RWPE2 (cell line): Measurements from ENCODE around the gene IRF2.

ENCODE experiments used
- ATAC-seq: fragments of 200-7000 bp; cut with Tn5 transposase; 3 replicates; pipeline ENCODE4 v1.9.1; 2021; ENCODE audit warnings: low read depth
- DNase-seq: peaks from one replicate; pipeline ENCODE4 v3.0.0-alpha.2; 2020; ENCODE audit warnings: low spot score
- H3K27ac ChIP-seq: fragments of 450-650 bp; 2 replicates; pipeline ENCODE4 v1.5.1; 2017; ENCODE audit warnings: mild to moderate bottlenecking; ENCODE audit not compliant: poor library complexity, severe bottlenecking
- H3K27me3 ChIP-seq: fragments of 250-450 bp; sonication (Bioruptor Pico); 2 replicates; pipeline ENCODE4 v1.5.1; 2021; ENCODE audit warnings: mild to moderate bottlenecking, moderate library complexity; ENCODE audit not compliant: insufficient read depth, poor library complexity, severe bottlenecking
- H3K36me3 ChIP-seq: fragments of 250-450 bp; sonication (Bioruptor Pico); 2 replicates; pipeline ENCODE4 v1.5.1; 2020; ENCODE audit warnings: low read depth, mild to moderate bottlenecking, moderate library complexity
- H3K4me1 ChIP-seq: fragments of 250-450 bp; sonication (Bioruptor Pico); 2 replicates; pipeline ENCODE4 v1.5.1; 2021; ENCODE audit warnings: mild to moderate bottlenecking, moderate library complexity; ENCODE audit not compliant: insufficient read depth, poor library complexity, severe bottlenecking
- H3K4me3 ChIP-seq: fragments of 250-450 bp; sonication (Bioruptor Pico); 2 replicates; pipeline ENCODE4 v1.5.1; 2021; ENCODE audit warnings: mild to moderate bottlenecking, moderate library complexity; ENCODE audit not compliant: severe bottlenecking
- H3K9me3 ChIP-seq: fragments of 250-450 bp; sonication (Bioruptor Pico); 2 replicates; pipeline ENCODE4 v1.5.1; 2021; ENCODE audit warnings: mild to moderate bottlenecking, moderate library complexity; ENCODE audit not compliant: severe bottlenecking
- TF ChIP-seq, protein P1 (sequence below): fragments of 450-650 bp; IDR thresholded peaks from one replicate; pipeline ENCODE4 v1.5.1; 2017; ENCODE audit warnings: mild to moderate bottlenecking, moderate library complexity; ENCODE audit not compliant: poor library complexity, severe bottlenecking

The IRF2 gene

DNA sequence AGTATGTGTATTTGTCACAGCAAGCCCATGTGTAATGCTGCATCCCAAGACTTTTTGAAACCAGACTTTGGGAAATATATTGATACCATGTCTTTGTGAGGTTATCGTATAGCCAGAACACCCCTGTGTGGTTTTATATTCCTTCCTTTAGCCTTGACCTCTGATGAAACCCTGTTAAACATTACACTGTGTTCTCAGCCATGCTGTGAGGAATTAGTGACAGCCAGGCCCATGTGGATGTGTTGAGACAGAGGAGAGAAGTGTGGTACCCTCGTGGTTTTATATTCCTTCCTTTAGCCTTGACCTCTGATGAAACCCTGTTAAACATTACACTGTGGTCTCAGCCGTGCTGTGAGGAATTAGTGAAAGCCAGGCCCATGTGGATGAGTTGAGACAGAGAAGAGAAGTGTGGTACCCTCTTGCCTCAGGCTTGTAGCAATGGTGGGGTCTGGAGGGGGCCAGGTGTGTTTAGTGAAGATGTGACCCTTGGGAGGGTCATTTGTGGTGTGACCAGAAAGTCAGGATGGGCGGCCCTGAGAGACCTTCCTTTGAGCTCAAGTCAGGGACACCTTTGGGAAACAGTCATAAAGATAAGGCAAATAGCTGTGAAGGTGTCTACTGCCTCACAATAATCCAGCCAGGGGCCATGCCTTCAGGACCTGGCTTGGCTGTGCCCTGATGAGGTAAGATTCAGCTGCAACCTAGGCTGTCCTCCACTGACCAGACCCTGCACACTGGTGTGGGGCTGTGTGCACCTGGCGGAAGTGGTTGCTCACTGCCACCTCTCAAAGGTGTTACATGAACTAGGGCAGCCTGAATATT is 110.0 kb downstream of the IRF2 start:
- no peaks in the 10 kb centered on the region for H3K27me3 ChIP-seq
- no peak overlapping the region for H3K27ac ChIP-seq
- no peaks in the 10 kb centered on the region for H3K4me1 ChIP-seq
- H3K36me3 ChIP-seq, result no peaks in the 10 kb centered on the region
- no peak for ATAC-seq
- TF ChIP-seq, protein P1, sequence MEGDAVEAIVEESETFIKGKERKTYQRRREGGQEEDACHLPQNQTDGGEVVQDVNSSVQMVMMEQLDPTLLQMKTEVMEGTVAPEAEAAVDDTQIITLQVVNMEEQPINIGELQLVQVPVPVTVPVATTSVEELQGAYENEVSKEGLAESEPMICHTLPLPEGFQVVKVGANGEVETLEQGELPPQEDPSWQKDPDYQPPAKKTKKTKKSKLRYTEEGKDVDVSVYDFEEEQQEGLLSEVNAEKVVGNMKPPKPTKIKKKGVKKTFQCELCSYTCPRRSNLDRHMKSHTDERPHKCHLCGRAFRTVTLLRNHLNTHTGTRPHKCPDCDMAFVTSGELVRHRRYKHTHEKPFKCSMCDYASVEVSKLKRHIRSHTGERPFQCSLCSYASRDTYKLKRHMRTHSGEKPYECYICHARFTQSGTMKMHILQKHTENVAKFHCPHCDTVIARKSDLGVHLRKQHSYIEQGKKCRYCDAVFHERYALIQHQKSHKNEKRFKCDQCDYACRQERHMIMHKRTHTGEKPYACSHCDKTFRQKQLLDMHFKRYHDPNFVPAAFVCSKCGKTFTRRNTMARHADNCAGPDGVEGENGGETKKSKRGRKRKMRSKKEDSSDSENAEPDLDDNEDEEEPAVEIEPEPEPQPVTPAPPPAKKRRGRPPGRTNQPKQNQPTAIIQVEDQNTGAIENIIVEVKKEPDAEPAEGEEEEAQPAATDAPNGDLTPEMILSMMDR, result no peak
- DNase-seq, result no peak
- H3K9me3 ChIP-seq, result no peaks in the 10 kb centered on the region
- no peak overlapping the region for H3K4me3 ChIP-seq

- TF ChIP-seq, protein P1, result no peak
- no peak for ATAC-seq
- no peak overlapping the region for H3K4me3 ChIP-seq
- H3K4me1 ChIP-seq, result no peaks in the 10 kb centered on the region
- no peak for DNase-seq
- no peaks in the 10 kb centered on the region for H3K36me3 ChIP-seq
- no peak overlapping the region for H3K27ac ChIP-seq
- H3K9me3 ChIP-seq, result no peaks in the 10 kb centered on the region
- no peaks in the 10 kb centered on the region for H3K27me3 ChIP-seq
These were observed 111.1 kb downstream of the IRF2 start for GRCh38 chr4:184363258-184363657.

- H3K36me3 ChIP-seq, result no peaks in the 10 kb centered on the region
- no peak overlapping the region for H3K4me3 ChIP-seq
- H3K27ac ChIP-seq, result no peak overlapping the region
- ATAC-seq (no peak), DNase-seq (no peak)
- H3K9me3 ChIP-seq, result no peaks in the 10 kb centered on the region
- TF ChIP-seq, protein P1, result no peak
- H3K4me1 ChIP-seq, result no peaks in the 10 kb centered on the region
- H3K27me3 ChIP-seq, result no peaks in the 10 kb centered on the region
These were observed 112.0 kb downstream of the IRF2 start for GRCh38 chr4:184362396-184362795.

- ATAC-seq, result no peak
These were observed 112.9 kb downstream of the IRF2 start for GRCh38 chr4:184361443-184361842.

GRCh38 chr4:184359888-184360287 is 114.5 kb downstream of the IRF2 start:
- H3K27ac ChIP-seq, result no peak overlapping the region
- no peak for ATAC-seq
- peaks cover 8% of the 10 kb centered on the region for H3K4me1 ChIP-seq
- H3K27me3 ChIP-seq, result no peaks in the 10 kb centered on the region
- TF ChIP-seq, protein P1, result no peak
- H3K4me3 ChIP-seq, result no peak overlapping the region
- no peak for DNase-seq
- no peaks in the 10 kb centered on the region for H3K36me3 ChIP-seq
- no peaks in the 10 kb centered on the region for H3K9me3 ChIP-seq

More at GRCh38 chr4:184361443-184361842, 112.9 kb downstream of the IRF2 start:
- no peak for DNase-seq
- Histone ChIP-seq H3K9me3 (no peaks in the 10 kb centered on the region), H3K27me3 (no peaks in the 10 kb centered on the region), H3K4me1 (no peaks in the 10 kb centered on the region), H3K4me3 (no peak overlapping the region), H3K36me3 (no peaks in the 10 kb centered on the region), H3K27ac (no peak overlapping the region)
- TF ChIP-seq, protein P1, result no peak
